ENCODE results near the gene CACNB3. TPM values are rescaled to one million over a fixed set of nuclear protein-coding genes. Genes with fewer than 3 reads are reported as not detected.

CACNB3 gene
- total and polyA plus RNA-seq, 2 of the 8 experiments (the other 6 are each of a cell fraction or from before 2014, with no cell fraction given), result 12.5 to 16.0 TPM

- no peak overlapping the region for H3K23ac ChIP-seq (ENCODE audit: insufficient read length)
- H2AFZ ChIP-seq (ENCODE audit: low read length), result no peak overlapping the region
- H3K4me1 ChIP-seq (replicated peaks in 1 of 4; ENCODE audit: control insufficient read depth in 3 of 4, insufficient read depth in 4 of 4, low read length in 3 of 4), result peaks cover 0 to 5% (median 4%) of the 10 kb centered on the region in 4 experiments; a peak in 5 of 7 replicates
- H4K20me1 ChIP-seq (replicated peaks in 1 of 2; ENCODE audit: control insufficient read depth in 1 of 2, insufficient read depth in 2 of 2, low read length in 2 of 2), result peaks cover 2 to 7% of the 10 kb centered on the region in 2 experiments
- no peak overlapping the region for H3K18ac ChIP-seq (ENCODE audit: extremely low read depth, low read length)
- peaks cover 22 to 48% (median 33%) of the 10 kb centered on the region in 4 experiments for H3K36me3 ChIP-seq (ENCODE audit: control insufficient read depth in 2 of 4, insufficient read depth in 4 of 4, low read length in 3 of 4)
- H2BK15ac ChIP-seq (ENCODE audit: low read length), result no peak overlapping the region
- H3K4ac ChIP-seq (replicated peaks; ENCODE audit: insufficient read length, low read depth, low read length), result no peak overlapping the region
- no peak overlapping the region for H3K4me3 ChIP-seq (ENCODE audit: extremely low read depth in 1 of 4, insufficient read depth in 2 of 4, low read depth in 3 of 4, low read length in 4 of 4)
- H4K8ac ChIP-seq (ENCODE audit: extremely low read depth, insufficient read depth, low read length), result peak overlapping the region; percentile 36; the same call in 1 of the 2 replicates
- ChIA-PET CTCF (ENCODE audit: partially characterized antibody) (interaction anchor here (0.9 to 26.4 kb wide), 8 partner anchors 9 to 142 kb away, joined by 3 to 678 read pairs (median 6); partner anchors contain the start of gene RND1), POLR2A (ENCODE audit: partially characterized antibody) (interaction anchor here (1.4 to 22.9 kb wide), 4 partner anchors 6 to 201 kb away, joined by 3 to 651 read pairs (median 104); partner anchors contain the start of genes ARF3 and RND1)
- H3K56ac ChIP-seq (replicated peaks; ENCODE audit: insufficient read length, low read depth, low read length), result no peak overlapping the region
- H2AK5ac ChIP-seq (ENCODE audit: low read depth, low read length), result no peak overlapping the region
- H2BK12ac ChIP-seq (ENCODE audit: low read depth, low read length), result no peak overlapping the region
- TF ChIP-seq POLR2A (IDR thresholded peaks at IDR 0.05; ENCODE audit: control extremely low read depth in 1 of 2, low read depth in 2 of 2, low read length in 2 of 2) (peak in 1 of 2 experiments; percentile 17; a peak in 1 of 3 replicates), SAP30 (IDR thresholded peaks at IDR 0.05; ENCODE audit: insufficient read depth, insufficient replicate concordance, low read length) (no peak), POLR2AphosphoS5 (IDR thresholded peaks at IDR 0.05; ENCODE audit: low read depth, low read length) (peak; percentile 67)
- H3K23me2 ChIP-seq (ENCODE audit: low read depth, low read length), result peaks cover 2% of the 10 kb centered on the region; the same call in 1 of the 2 replicates
- H3K9me3 ChIP-seq (ENCODE audit: insufficient read depth in 2 of 2, low read depth in 1 of 2, low read length in 1 of 2), result no peaks in the 10 kb centered on the region
- H3K4me2 ChIP-seq (ENCODE audit: insufficient read depth in 1 of 2, low read depth in 2 of 2, low read length in 2 of 2), result no peak overlapping the region
- 89% methylated on average over 13 of the region's 13 CpGs; no CpG with 5 or more reads in 1 of the 2 experiments for WGBS, 2 experiments (ENCODE audit: extremely low coverage in 1 of 2, insufficient coverage in 1 of 2, insufficient read length in 1 of 2, insufficient replicate concordance in 2 of 2, low coverage in 1 of 2, low lambda C conversion rate in 2 of 2, missing lambda C conversion rate in 1 of 2)
- no peak overlapping the region for H3K27ac ChIP-seq (ENCODE audit: low read depth, low read length)
- no peak overlapping the region for H2BK120ac ChIP-seq (replicated peaks; ENCODE audit: low read depth, low read length)
- no peak overlapping the region for H3K14ac ChIP-seq (ENCODE audit: insufficient read length)
- H3K27me3 ChIP-seq (replicated peaks in 1 of 4; ENCODE audit: control insufficient read depth in 3 of 4, extremely low read depth in 1 of 4, insufficient read depth in 3 of 4, low read length in 3 of 4), result no peaks in the 10 kb centered on the region
- H3K79me1 ChIP-seq (ENCODE audit: low read depth, low read length), result no peaks in the 10 kb centered on the region
- H3K9ac ChIP-seq (replicated peaks in 1 of 4; ENCODE audit: extremely low read depth in 1 of 4, low read depth in 3 of 4, low read length in 3 of 4), result no peak overlapping the region
- no peak for DNase-seq (ENCODE audit: low read depth in 1 of 2, low spot score in 2 of 2)
- no peak overlapping the region for H4K5ac ChIP-seq (ENCODE audit: insufficient read length, low read depth, low read length)
- no peak for FAIRE-seq
- no peak overlapping the region for H4K91ac ChIP-seq (replicated peaks; ENCODE audit: insufficient read length, low read length)
- peaks cover 0 to 1% of the 10 kb centered on the region in 2 experiments; a peak in 1 of 4 replicates for H3K79me2 ChIP-seq (ENCODE audit: control insufficient read depth in 1 of 2, insufficient read depth in 2 of 2, low read length in 2 of 2)
- H2BK20ac ChIP-seq (ENCODE audit: low read length), result no peak overlapping the region
- H2BK5ac ChIP-seq (ENCODE audit: low read depth, low read length), result no peak overlapping the region
These were observed 39.1 kb downstream of the CACNB3 start for GRCh38 chr12:48857278-48857994.

Measured in H1 (cell line).